ENCODE measurements around the gene LRCH1.

The LRCH1 gene

DNA sequence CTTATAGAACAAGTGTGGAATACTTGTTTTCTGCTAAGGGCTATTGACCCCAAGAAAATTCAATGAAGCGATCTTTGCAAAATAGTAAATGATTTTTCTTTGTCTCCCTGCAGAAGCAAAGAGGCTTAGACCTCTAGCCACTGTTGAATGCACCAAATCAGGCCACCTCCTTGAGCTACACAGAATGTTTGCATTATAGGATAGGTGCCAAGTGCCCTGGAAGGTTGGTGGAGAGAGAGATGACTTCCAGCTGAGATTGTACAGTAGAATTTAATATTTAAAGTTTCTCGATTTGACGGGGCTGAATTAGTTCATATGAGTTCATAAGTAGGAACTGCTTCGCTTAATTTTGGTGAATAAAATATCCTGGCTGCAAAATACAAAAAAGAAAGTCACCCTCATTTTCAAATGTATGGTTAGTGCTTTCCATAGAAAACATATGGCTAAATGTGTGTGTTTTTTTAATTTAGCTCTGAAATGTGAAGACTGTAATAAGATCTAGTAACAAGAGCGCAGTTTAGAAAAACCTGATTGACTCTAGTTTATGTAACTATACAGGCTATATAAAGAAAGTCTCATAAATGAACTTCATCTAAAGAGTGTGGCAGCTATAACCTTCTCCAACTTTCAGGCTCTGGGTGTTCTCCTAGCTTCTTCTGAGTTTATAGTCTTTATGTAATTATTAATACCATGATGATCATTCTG, 41.6 kb downstream of the LRCH1 start:
- DNase-seq = no peak

DNA sequence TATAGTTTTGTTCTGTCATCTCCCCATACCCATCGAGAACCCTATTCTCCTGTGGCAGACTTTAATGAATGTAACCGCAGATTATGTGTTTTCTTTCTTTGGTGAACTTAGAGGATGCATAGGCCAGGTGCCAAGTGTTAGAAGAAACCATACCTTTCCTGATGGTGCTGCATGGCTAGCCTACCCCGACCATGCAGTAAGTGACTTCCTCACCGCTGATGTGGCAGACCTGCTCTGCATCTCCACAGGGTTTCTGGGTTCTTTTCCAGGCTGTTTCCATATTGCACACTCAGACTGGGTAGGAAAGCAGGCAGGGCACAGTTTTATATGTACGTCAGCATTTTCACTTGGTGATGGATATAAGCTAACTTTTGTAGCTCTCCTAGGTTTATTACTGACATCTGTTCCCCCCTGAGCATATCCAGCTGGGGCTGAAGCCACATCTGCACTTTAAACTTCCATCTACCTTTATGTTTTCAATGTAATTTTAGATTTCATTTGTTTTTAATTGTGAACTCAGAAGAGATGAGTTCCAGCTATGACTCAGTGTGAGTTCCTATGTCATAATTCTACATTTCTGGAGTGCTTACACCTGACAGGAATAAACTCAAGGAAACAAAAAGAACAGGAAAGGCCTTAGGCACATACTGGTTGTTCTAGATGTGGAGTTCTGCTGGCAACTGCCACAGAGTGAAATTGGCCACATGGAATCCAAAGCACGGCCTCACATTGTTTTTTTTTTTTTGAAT, 42.3 kb downstream of the LRCH1 start:
- DNase-seq = no peak

DNA sequence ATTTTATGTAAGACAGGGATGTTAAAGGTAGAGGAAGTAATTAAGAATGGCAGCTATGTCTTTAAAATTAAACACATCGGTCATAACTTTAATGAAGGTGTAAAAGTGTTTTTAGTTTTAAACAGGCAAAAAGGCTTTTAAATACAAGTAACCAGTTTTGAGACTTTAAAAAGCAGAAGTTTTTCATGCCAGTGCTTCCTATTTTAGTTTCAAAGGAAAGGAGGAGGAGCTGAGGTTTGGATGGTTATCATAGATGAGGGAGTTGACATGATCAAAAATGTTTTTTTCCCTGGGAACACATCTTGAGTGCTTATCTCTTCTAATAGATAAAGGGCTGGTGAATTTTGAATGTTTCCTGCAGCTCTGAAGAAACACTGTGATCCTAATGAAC, 42.9 kb downstream of the LRCH1 start:
- DNase-seq = no peak

DNA sequence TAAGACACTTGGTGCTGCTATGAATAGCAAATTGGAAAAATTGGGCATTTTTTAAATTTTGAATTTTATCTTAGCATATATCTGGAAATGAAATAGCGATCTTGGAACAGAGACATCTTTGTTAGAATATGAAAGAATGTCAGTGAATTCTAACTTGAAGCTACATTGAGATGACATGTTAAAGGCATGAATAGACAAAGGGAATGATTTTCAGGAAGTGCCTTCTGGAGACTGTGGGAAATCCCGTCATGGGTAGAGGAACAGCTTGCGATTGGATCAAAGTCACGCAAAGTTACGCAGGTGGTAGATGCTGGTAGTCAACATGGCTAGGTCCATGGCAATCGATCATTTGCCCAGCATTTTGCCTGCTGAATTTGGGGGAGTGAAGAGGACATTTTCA, 43.5 kb downstream of the LRCH1 start:
- no peak for DNase-seq

DNA sequence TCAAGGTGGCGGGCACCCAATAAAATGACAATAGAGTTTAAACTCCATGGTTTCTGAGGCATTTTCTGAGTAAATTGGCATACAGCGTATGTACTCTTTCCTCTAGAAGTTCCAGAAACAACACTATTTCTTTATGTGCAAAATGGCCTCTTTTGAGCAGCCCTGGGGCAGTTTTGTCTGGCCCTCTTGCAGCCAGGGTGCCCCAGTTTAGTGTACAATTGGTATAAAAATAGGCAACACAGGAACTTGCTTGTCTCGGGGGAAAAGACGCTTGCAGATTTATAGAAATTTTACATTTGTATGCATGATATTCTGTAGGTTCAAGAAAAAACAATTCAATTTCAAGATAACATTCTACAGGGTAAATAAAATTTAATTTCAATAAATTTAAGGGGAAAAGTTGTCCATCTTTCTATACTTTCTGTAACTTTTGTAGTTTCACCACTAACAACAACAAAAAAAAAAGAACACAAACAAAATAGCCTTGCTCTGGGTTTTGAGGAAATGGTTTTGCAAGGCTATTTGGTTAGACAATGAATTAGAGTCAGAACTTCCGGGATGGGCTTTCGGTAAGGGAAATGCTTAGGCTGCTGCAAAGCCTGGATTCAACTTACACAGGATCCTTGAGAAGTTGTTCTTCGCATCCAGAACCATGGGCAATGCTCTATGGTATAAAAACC, 45.3 kb downstream of the LRCH1 start:
- DNase-seq = no peak

DNA sequence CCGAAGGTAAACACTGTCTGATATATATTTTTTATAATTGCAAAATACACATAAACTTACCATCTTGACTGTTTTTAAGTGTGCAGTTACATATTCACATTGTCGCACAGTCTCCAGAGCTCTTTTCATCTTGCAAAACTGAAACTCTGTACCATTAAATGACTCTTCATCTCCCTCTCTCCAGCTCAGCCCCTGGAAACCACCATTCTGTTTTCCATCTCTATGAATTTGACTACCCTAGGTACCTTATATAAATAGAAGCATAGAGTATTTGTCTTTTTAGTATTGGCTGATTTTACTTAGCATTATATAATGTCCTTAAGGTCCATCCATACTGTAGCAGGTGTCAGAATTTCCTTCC, 45.8 kb downstream of the LRCH1 start:
- DNase-seq = no peak

DNA sequence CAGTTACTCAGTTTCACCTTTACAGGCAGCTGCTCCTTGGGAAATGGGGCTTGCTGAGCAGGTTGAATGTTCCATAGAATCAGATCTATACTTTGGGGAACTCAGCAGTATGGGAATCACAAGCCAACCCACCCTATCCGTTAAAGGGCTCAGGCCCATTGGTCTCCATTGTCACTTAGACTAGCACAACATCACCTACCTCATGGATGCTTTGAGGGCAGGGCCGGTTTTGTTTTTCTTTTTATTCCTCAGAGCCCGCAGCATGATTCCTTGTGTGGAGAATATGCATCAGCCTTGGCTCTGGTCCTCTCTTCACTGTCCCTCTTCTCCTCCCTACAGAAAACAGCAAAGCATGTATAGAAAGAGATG, 48.0 kb downstream of the LRCH1 start:
- DNase-seq = no peak

DNA sequence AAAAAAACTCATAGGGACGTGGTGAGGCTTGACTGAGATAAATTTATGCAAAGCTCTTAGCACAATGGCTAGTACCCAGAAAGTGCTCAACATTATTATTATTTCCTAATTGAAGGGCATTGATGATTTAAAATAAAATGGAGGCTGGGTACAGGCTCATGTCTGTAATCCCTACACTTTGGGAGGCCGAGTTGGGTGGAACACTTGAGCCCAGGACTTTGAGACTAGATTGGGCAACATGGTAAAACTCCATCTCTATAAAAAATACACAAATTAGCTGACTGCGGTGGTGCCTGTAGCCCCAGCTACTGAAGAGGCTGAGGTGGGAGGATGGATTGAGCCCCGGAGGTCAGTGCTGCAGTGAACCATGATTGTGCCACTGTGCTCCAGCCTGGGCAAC, 49.6 kb downstream of the LRCH1 start:
- DNase-seq = no peak

DNA sequence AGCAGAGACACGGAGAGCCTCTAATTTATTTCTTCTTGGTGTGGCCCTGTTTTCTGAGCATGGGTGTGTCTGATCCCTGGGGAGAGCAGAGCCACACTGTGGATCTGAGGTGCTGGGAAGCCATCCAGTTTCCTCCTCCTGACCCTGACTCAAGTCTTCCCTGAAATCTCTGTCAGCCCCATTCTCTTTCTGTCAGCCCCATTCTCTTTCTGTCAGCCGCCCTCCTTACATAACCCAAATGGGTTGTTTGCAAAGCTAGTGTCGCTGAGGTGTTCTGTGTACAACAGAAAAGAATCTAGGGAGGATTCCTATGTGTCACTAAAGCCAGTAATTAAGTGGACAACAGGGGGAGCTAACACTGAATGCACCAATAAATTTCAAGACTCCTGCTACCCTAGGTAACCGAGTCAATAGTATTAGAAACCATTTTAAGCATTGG, 50.2 kb downstream of the LRCH1 start:
- no peak for DNase-seq

DNA sequence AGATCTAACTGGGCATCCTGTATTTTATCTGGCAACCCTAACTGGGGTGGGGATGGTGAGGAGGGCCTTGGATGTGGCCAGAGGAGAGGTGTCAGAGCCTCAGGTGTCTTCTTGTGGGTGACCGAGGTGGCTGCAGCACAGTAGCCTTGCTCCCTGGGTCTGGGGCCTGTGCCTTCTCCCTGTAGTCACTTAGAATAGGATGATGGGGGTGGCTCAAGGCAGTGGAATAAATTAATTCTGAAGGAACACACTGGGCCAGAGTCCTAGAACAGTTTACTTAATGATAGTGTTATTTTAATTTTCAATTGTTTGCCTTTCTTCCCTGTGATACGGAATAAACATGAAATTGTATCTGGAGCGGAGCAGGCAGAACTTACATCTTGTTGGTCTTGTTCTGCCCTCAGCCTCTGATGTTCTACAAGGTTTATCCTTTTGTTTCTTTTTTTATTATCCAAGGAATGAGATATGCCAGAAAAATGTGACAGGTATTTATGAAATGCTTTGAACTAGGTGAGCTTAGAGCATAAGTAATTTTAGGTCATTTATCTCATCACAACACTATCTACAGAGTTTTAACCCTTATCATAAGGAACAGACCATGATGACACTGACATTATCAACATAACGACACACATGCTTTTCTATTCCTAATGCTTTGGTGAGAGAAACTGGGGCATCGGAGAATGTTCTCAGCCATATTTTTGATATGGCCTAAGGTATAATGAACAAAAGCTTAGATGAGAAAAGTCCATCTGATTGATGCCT, 51.4 kb downstream of the LRCH1 start:
- DNase-seq = no peak

DNA sequence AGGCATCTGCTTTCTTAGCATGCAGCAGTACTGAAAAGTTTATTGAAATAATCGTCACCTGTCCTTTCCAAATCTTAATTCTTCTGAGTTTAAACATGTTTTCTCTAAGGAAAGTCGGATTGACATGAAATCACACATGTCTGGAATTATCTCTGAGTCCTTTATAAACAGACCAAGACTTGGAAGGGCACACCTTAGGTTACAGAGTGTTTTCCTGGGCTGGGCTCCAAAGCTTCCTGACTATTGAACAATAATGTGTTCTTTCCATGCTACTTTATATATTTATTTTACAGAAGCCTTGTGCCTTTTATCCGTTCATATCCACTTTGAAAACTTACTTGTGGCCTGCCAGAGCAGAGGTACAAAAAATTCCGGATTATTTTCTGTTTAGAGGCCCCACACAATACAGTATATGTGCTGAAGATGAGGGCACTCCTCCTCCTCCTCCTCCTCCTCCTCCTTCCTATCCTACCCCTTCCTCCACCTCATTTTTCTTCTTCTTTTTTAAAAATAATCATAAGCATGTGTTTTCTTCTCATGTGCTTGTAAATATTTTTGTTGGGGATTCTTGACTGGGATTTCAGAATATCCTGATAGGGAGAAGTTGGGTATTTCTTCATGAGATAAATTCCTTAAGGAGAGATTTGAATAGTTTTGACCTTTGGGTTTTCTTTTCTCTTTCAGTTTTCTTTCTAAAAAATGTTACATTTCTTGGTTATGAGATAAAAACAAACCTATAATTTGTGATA, 52.3 kb downstream of the LRCH1 start:
- no peak for DNase-seq

DNA sequence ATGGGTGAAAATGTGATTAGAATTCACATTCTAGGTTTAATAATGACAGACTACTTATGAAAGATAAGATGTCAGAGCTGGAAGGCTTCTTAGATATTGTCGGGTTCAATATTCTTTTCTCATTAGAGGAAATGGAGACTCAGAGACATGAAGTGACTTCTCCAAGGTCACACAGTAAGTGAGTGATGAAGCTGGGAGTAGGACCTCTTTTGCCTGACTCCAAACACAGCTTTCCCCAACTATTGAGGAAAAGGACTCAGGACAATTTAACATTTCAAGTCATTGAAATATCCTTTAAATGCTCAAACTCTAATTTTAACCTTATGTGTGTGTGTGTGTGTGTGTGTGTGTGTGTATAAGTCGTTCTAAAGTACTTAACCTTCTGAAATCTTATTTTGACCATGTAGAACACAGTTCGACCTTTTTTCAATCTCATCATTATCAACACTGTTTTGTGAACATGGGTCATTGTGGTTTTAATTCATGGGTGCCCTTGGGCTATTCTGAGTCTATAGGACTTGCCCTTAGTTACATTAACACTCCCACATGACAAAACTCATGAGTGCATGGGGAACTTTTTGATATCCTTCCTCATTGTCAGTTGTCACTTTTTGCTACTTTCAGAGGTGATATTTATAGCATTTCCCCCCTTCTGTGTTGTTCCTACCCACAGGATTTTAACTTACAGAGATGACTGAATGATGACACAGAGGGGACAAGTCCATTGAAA, 53.0 kb downstream of the LRCH1 start:
- no peak for DNase-seq

DNA sequence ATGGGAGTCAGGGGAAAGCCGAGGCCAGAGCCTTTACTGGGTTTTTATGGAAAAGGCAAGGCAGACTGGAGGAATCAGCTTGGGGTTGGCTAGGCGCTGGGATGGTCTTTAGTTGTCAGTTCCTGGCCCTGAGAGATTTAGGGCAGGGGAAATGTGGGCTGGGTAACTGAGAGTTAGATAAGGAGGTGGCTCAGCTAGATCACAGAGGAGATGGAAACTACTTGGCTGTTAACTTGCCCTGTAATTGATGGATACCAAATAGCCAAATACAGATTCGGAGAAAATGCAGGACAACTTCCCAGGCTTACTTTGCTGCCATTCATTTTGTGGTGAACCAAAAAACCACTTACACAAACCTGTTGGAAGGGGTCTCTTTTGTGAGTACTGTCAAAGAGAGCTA, 54.0 kb downstream of the LRCH1 start:
- no peak for DNase-seq

DNA sequence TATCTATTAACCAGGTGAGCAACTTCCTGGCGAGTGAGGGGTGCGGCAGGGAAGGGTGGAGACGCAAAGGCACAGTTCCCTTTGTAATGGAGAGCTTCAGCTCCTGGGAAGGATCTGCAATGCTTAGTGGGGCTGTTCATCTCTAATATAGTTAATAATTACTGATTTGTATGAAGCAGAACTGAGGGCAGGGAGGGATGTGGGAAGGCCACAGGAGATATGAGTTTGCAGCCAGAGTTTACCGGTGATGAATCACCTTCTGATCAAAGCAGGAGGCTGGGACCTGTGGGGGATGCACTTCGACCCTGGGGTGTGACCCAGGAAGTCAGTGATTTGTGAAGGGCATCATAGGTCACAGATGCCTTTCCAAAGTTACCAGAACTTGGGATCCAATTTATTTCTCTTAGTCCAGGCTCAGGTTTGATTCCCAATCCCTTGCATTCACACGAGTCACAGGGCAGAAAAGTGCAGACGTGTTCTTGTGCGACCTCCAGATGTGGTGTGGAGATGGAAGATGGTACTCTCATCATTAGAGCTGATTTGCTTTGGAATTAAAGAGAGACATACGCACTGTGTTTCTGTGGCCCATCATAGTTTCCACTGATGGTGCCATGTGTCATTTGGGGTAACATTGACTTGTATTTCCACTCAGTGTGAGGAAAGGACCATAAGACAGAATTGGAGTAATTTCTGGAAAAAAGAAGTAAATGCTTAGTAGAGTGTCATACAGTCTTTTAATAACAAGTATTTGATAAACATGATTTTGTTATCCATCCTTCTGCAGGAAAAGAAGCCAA, 55.0 kb downstream of the LRCH1 start:
- peak in 1 of 2 donors; percentile 9 for DNase-seq

DNA sequence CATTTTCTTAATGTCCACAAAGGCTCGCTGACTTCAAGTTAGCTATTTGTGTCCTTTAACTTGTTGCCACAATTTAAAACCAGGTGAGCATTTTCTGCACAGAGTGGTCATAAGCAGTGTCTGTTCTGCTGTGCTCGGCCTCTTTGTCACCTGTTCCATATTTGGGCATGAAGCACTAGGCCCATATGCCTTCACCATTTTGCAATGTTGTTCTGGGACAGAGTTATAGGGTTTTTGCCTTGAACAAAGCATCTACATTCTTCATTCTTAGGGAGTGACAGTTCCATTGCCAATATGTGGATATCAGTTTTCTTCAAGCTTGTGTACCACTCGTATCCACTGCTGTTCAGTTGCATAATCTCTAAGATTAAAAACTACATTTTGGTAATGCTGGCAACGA, 56.1 kb downstream of the LRCH1 start:
- DNase-seq = no peak

DNA sequence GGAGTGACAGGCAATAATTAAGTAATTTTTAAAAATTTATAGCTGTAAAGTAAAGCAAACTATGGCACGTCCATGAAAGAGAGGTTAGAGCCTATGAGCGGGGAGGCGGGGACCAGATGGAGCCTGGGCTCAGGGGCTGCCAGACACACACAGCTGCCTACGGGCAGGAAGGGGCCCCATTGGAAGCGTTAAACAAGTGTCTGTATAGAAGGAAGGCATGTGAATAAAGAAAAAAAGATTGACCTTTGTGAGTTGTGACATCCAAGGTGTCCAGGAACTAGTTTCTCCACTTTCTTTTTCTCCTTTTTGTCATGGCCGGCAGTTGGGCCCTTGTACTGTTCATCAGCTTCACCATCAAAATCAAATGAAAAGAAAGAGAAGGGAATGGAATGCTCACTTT, 56.8 kb downstream of the LRCH1 start:
- DNase-seq = no peak

DNA sequence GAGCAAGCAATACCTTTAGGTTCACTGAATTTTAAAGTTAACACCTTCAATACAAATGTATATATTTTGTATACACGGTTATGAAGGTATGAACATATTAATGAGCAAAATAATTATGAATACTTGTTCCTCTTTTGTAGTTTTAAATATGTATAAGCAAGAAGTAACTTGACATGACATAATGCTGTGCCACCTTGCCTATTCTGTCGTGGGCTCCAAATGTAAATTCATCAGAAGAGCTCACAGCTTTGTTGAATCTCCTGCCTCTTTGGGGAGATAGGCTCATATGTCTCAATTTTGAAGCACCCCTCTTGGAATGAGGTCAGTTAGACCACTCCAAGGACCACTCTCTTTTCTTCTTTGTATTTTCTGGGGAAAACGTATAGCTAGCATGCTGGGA, 59.3 kb downstream of the LRCH1 start:
- no peak for DNase-seq

DNA sequence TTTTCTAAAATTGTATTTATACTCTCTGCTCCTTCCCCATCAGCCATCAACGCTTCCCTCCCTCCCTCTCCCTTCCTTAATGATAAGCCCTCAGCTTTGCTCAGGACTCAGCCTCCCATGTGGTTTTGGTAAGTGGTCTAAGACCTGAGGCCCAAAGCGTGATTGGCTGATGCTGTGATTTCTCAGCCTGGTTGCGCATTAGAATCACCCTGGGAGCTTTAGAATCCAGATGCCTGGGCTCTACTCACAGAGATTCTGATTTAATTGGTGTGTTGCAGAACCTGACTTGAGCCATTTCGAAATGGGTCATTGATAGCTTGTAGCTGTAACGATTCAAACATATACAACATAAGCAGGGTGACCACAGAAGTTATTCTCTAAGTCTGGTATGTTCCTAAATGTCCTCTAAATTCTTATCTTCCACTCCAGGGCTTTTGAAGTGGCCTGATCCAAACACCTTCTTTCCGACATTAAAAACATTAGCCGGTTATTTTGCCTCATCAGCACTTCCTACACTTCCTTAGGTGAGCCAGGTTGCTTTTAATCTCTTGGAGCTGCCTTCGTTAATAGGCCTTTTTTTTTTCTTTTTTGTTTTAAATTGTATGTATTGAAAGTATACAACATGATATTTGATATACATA, 60.6 kb downstream of the LRCH1 start:
- no peak for DNase-seq

DNA sequence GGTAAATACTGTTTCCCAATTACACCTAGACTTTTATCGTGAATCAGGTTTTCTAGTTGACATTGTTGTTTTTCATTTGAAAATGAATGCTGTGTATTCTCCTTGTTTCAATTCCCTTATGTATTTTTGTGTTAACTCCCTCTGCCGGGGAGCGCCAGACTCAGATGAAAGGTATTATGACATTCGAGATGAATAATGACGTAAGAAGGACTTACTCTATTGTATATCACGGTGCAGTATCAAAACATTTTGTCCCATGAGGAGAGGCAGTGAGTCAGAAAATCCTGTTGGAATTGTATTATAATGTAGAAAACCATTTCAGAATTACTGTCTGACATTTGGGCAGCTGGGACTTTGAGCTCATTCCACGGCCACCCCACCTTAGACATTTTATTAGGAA, 61.6 kb downstream of the LRCH1 start:
- no peak for DNase-seq

DNA sequence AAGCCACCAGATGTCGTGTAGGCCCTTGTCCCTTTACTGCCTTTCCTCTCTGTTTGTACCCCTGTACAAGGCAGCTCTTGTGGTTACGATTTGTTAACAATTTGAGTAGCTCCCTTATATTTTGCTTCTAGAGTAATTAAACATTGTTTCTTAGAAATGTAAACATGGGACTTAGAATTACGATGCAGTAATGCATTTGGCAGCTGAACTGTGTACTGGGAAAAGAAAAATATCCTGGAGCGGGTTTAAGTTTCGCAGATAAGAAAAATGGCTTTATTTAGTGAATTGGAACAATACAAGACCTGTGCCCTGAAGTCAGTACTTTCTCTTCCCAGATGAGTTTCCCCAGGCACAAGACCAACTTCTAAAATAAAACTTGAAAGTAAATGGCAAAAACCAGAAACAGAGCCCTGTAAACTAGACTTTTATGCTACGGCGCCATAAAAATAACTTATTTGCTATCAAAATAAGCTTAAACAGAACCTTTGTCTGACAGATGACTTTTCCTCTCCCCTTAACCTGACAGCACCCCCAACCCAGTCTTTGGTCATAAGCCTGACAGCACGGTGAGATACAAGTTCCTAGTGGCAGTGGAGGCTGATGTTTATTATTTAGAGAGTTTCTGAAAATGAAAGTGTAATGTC, 63.0 kb downstream of the LRCH1 start:
- DNase-seq = no peak

Data from activated CD4-positive, alpha-beta T cell treated with anti-CD3 and anti-CD28 coated beads for 4 hours (primary cell).